ENCODE measurements around the gene LINGO1.

Gene LINGO1

DNA sequence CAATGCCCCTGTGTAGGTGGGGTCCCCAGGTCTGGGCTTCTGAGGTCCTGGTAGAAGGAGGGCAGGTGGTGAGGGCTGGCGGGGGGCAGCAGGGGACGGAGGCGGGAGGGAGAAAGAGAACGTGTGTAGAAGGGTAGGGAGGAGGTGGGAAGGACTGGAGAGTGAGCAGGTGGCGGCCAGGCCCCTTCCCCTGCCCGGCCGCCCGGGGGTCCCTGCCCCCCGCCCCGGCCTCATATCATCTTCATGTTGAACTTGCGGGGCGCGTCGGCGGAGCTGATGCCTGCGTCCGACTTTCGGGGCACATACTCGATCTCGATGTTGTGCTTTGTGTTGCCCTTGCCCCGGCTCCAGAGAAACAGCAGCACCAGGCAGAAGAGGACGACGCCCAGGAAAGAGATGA is 18.9 kb downstream of the LINGO1 start:
- no peak for DNase-seq

DNA sequence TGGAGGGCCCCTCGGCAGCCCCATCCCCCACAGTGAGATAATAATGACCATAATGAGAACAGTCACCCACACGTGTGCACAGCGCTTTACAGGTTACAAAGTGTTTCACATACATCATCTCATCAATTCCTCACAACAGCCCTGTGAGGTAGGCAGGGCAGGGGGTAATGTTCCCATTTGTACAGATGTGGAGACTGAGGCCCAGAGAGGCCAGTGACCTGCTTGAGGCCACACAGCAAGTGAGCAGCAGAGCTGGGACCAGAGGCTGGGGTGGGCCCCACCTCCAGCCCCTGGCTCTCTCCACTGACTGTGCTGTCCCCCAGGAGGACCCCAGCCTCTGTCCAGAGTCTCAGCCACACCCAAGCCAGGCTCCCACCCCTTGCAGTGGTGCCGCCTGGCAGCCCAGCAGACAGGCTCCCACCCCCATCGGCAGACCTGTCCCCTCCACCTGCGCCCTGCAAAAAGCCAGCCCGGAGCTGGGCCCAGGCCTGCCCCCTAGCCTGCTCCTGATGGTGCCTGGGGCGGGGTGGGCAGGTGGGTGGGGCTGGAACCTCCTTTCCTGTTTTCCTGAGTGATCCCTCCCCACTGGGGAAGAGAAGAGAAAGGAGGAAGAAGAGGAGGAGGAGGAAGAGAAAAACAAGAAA is 19.6 kb downstream of the LINGO1 start:
- no peak for DNase-seq

DNA sequence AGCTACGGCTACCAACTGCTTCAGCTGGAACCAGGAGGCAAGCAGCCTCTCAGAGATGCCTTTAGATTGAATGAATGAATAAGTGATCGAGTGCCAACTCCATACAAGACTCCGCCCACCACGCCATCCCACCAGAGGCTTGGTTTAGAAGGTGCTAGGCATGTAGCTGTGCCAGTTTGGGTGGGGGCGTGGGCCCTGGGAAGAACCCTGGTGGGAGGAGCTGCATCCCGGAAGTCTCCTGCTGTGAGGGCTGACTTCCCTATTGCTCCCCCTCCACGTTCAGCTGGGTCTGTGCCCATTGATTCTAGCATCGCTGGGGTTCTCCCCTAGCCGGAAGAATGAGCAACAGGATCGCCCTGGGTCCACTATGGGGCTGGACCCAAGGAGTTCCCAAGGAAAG is 20.9 kb downstream of the LINGO1 start:
- no peak for DNase-seq

DNA sequence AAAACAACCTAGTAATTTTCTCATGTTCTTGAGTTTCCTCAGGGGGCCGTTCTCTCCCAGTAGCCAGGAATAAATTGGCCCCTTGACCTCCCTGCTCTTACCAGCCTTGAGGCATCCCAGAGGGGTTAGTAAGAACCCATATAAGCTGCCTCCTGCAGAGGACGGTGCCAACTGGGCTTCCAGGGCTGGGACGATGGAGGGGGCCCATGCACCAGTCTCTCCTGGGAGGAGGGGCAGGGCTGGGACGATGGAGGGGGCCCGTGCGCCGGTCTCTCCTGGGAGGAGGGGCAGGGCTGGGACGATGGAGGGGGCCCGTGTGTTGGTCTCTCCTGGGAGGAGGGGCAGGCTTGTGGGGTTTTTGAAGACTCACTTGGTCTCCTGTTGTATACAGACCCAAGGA is 22.0 kb downstream of the LINGO1 start:
- no peak for DNase-seq

DNA sequence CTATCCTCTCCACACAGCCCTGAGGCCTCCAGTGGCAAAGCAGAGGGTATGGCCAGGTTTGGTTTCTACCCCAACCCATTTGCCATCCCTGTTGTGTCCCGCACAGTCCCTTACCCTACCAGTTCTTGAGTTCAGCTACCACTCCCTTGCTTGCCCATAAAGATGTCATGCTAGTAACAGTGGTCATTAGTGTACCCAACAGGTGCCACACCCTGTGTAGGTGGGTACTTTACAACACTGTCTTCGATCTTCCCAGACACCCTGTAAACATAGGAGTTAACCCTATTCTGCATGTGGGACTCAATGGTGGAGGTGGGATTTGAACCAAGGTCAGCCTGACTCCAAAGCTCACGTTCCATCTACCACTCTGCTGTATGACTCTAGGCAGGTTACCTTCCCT is 23.2 kb downstream of the LINGO1 start:
- DNase-seq, result no peak

DNA sequence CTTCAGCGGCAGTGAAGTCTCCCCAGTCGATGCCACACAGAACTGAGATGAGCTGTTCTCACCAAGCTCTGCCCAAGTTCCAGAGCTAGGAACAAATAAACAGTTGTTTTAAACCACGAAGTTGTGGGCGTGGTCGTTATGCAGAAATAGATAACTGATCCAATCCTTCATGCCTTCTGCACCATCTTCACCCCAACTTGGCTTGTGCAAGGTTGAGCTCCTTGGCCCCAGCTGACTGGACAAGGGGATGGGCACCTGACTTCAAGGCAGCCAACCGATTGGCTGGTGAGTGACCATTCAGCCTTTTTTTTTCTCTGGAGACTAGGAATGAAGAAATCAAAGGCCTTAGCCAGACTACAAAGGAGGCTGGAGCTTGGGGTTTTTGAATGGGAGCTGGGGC is 23.9 kb downstream of the LINGO1 start:
- no peak for DNase-seq

DNA sequence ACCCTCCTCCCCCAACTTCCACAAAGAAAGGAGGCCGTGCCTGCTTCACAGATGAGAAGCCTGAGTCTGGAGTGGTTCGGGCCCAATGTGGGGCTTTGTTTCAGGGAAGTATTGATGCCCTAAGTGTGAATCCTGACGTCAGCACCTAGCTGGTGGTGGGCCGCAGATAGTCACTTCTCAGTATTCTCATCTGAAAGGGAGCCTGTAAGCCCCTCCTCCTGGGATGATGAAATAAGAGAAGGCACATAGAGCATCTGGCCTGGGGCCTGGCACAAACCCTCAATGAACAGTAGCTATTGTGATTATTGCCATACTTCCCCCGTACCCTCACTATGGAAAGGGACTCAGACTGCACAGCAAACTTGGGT is 24.8 kb downstream of the LINGO1 start:
- DNase-seq, result no peak

DNA sequence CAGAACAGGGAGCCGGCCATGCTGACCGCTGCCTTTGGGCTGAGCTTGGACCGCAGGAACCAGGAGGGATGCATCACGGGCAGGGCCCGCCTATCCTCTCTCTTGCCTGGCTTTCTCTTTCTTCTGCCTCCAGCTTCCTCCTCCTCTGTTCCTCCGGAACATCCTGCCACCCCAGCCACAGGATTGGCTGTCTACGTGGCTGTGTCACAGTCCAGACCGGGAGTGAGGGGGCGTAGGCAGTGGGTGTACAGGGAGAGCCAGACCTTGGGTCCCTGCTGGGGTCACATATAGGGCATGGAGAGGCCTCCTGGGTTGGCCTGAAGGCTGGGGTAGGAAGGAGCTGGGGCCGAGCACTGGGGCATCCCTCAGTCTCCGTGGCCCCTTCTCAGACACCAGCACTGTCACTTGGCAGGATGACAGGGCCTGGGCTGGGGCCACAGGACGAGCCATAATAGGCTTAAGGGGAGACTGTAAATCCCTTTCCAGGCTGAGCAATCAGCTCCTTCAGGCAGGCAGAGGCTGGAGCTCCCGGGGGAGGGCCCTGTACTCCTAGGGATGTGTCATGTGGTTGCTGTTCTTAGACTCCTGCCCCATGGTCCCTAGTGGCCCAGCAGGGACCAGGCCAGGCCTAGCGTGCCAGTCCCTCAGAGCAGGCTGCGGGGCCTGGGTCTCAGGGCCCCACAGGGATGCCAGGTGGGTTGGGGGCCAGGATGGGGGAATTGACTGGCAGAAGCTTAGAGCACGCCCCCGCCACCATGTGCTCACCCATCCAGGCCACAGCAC is 25.4 kb downstream of the LINGO1 start:
- DNase-seq, result no peak

DNA sequence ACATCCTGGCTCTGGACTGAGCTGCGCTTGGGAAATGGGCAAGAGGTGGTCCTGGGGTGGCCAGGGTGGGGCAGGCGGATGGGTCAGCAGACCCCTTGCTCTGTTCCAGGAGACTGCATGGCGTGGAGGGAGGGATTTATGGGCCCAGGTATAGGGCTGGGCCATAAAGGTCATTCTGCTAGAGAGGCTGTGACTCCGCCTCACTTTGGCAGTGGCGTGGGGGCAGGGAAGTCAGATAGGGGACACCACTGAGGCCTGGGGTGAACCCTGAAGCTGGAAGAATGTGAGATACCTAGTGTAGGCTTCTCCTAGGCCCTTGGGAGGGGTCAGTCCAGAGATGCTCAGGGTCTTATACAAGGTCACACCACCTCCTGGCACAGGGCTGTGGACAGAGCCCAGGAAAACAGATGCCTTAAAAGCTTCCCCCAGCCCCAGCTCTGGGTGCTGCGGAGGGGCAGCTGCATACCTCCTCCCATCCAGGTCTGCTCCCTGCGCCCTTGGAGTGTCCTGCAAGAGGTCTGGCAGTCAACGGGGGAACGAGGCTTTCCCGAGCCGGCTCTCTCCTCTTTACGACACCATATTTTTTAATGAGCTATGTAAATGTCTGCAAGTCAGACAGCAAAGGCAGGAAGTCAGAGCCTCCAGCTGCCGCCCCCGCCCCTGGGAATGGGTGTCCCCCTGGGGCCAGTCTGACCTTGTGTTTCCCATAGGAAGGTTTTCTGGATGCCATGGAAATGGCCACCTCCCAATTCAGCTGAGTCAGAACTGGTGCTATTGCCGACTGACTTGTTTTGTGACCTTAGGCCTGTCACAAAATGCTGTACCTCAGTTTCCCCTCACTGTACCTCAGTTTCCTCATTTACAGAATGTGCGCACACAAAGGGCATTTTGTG is 26.3 kb downstream of the LINGO1 start:
- no peak for DNase-seq

DNA sequence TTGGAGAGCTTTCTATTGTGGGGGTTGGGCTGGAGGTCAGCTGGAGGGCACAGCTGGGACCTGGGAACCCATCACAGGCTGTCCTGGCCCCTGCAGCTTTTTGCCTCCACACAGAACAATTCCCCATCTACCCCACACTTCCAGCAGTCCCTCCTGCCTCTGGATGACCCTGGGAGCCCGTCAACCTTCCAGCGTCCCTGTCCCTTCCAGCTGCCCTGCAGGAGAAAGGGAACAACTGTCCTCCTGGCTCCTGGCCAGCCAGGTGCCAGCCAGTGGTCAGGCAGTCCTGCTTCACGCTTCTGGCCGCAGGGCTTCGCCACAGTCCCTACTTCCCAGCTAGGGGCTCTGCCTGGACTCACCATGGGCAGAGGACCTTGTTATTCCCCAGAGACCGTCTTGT is 27.2 kb downstream of the LINGO1 start:
- no peak for DNase-seq

DNA sequence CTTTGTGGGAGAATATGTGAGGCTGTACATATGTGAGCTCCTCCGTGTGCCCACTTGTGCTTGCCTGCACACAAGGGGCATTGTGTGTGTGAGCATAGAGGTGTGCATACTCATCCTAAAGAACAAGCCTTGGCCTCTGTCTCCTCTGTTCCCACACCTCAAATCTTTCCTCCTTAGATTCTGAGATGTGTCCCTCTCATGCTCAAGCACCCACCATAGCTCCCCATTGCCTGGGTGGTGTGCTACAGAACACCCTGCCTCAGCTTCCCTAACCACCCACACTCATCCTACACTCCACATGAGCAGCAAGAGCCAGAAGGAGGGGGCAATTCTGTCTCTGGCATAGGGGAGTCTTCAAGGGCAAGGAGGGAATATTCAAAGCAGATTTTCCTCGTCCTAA is 27.7 kb downstream of the LINGO1 start:
- no peak for DNase-seq

DNA sequence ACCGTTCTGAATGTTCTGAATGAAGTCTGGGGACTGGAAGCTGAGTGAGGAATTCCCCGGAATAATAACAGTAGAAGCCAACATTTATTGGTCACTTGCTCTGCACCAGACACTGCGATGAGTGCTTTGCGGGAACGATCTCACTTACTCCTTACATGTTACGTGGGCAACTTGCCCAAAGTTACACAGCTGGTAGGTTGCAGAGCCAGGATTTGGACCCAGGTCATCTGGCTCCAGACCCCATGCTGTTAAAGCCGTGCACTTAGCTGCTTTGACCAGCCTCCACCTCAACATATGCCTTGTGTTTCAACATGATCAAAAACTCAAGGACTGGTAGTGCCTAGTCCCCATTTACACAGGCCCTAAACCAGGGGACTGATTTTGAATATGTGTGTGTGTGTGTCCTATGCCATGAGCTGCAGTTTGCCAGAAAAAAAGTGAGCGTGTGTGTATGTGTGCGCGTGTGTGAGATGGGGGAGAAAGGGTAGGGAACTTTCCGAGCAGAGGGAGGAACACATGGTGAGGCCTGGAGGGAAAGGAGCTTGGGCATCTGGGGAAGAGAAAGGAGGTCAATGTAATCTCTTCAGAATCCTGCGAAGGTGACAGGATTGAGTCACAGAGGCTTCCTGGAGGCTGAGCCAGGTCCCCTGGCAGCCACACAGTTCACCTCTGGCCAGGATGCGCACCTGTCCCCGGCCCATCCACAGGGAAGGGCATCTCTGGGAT is 28.9 kb downstream of the LINGO1 start:
- no peak for DNase-seq

DNA sequence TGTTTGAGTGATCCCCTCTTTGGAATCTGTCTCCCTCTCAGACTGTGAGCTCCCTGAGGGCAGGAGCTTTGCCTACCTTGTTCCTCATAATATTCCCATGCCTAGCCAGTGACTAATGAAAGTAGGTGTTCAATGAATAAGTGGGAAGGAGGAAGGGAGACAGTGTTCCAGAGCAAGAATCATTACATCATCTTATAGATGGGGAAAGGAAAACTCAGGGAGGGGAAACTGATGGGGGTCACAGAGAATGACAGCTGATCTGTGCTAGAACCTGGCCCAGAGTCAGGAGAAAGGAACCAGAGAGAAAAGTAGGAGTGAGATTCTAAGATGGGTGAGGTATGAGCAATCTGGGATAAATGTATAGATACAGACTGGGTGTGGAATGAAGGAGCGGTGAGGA is 29.9 kb downstream of the LINGO1 start:
- no peak for DNase-seq

DNA sequence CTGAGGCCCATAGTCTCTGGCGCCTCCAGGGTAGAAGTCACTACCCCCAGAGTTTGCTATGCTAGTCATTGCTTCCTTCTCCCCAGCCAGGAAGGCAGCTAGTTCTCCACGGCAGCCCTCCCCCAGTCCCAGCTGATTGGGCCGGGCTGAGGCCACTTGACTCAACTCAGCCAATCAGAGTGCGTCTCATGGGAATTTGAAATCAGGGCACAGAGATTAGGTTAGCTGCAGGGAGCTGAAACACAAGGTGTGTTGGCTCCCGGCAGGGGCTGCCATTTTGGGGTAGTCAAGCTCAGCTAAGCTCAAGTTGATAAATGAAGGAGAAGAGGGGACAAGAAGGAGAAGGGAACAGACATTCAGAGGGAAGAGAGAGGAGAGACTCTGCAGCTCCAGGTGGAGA is 32.8 kb downstream of the LINGO1 start:
- no peak for DNase-seq

DNA sequence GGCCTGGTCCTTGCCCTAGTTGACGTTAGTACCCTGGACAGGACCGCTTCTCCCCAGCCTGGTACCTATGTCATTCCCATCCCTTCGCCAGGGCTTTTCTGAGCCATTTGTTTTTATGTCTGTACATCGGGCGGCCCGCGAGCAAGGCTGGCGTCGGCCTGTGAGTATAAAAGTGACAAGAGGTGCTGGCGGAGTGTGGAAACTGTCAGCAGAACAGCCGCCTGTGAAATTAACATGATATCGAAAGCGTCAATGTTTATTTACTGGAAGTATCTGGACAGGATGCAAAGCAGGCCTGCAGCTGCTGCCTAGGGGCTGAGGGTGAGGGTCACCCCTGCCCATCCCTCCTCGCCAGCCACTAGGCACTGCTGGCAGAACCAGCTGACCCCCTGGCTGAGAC is 33.4 kb downstream of the LINGO1 start:
- no peak for DNase-seq

DNA sequence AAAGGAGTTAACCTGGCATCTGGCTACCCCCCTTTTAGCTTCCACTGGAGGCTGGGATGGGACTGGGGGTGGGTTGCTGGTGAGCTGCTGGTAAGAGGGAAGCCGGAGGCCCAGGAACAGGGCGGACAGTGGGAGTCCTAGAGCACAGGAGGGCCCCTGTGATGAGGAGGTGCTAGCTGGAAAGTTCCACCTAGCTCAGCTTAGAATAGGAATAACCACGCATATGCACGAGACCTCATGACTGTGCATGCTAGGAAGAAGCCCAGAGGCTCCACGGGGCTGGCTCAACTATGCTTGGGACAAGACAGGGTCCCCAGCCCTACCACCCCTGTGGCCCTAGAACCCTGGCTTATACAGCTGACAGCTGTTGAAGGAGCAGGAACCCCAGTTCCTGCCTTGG is 34.1 kb downstream of the LINGO1 start:
- DNase-seq, result no peak

DNA sequence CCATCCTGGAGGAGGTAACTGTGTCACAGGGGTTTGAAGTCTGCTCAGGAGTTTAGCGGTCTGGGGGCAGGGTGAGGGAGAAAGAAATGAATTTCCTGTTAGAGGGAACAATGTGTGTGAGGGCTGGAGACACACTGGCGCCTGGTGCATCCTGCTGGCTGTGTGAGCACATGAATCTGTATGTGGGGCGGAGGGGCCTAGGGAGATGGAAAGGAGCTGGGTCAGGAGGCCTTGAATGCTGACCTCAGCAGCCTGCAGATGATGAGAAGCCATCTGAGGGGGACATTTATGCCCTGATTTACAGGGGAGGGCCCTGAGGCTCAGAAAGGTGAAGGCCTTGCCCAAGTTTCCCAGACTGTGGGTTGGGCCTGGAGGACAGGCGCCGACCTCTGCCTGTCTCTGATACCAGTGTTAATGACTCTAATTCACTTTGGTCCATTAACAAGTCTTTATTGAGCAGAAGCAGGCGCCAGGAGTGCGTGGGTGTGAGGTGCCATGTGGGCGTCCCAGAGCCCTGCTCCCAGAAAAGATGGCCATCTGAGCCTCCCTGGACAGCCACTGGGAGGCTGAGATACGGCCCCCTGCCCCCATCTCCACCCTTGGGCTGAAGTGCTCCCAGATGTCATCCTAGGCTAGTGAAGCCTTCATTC is 34.8 kb downstream of the LINGO1 start:
- DNase-seq, result no peak

DNA sequence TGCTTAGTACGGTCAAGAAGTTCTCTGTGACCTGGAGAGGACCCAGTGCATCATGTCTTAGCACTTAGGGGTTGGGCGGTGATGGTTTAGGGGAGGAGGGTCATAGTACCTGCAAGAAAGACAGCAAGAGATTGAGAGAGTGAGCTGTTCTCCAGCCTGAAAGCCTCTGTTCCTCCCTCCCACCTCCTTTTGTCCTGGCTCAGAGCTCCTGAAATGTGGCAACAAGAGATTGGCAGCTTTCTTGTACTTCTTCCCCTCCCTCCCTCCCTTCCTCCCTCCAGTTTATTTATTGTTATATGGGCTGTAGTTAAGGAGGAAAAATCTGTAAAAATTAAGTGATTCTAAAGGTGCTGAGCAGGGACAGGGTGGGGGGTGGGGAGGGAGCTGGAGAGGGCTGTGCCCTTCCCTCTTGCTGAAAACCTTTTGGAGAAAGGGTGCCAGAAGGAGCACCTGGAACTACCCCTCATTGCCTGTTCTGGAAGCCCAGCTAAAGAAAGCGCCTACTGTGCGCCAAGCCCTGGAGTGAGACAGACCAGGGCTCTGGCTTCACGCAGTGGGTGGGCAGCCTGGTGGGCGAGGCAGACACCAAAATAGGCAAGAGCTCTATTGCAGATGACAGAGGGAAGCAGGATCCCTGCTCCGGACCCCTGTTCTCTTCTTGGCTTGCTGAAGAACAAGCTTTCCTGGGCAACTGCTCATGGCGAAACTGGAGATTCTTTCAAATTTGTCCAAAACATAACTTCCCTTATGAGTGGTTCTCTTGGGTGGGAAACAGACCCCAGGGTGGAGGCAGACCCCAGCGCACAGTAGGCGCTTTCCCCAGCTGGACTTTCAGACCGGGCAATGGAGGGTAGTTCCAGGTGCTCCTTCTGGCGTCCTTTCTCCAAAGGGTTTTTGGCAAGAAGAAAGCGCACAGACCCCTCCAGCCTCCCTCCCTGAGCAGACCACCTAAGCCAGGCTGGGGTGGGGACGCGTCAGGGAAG is 35.6 kb downstream of the LINGO1 start:
- DNase-seq, result no peak

DNA sequence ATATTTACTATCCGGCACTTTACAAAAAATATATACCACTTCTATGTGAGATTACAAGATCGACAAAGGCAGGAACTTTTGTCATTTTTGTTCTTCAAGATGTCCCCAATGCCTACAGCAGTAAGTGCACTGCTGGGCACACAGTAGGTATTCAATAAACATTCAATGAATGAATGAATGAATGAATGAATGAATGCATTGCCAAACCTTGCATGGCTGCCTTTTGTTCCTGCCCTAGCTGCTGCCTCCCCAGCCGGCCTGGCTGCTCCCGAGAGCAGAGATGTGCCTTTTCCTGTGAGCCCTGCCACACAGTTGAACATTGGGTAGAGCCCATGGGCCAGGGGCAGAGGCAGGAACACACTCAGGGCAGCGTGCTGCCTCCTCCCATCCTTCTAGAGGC is 37.5 kb downstream of the LINGO1 start:
- no peak for DNase-seq

DNA sequence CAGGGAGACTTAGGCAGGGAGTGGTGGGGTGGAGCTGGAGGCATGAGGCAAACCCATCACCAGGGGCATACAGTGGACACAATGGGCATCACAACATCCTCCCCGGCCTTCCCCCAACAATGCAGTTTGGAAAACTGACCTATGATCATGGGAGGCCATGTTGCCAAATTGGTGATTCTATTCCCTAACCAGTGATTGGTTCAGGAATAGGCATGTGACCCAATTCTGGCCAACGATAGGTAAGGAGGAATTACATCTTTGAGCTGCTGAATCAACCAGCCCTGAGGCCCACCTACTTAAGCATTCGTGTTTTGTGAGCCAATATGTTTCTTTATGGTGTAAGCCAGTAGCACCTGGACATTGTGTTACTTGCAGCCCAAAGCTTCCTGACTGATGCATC is 40.0 kb downstream of the LINGO1 start:
- no peak for DNase-seq

DNA sequence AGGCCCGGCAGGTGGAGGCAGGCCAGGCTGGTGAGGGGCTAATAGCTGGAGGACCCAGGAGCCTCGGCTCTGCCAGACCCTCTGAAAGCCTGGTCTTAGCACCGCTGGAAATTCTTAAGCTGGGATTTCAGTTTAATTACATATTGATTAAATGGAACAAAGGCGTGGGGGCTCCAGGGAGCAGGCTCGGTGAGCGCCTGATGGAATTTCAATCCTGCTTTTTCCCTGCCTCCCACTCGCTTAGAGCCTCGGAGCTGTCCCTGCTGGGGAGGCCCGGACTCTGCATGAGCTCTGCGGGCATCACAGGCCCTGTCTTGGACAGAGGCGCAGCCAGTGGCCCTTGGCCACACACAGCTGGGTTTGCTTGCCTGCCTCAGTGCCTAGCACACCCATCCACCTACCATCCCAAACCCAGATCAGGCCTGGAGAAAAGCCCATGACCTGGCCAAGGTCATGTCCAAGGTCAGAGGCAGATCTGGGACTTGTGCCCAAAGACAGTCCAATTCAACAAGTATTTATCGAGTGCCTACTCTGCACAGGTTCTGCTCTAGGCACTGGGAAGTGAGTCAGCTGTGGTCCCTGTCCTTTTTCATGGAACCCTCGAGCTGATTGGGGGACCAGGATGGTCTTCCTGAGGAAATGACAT is 40.6 kb downstream of the LINGO1 start:
- no peak for DNase-seq
